ENCODE data around the gene ADGRG6. TPM values are rescaled to one million over a fixed set of nuclear protein-coding genes. Genes with fewer than 3 reads are reported as not detected.

Gene ADGRG6
- polyA plus RNA-seq, 1 experiment, result 25.4 TPM

GRCh38 chr6:142429195-142429594 is 127.4 kb downstream of the ADGRG6 start:
- H3K4me3 ChIP-seq (ENCODE audit: low read depth, low read length), result no peak overlapping the region
- H3K36me3 ChIP-seq (ENCODE audit: control insufficient read depth, insufficient read depth, low read length), result peaks cover 2% of the 10 kb centered on the region; the same call in 1 of the 2 replicates
- no peak for DNase-seq (ENCODE audit: low read depth)
- CTCF ChIA-PET, result no interaction called here
- H3K27me3 ChIP-seq (ENCODE audit: control insufficient read depth, insufficient read depth, low read length), result no peaks in the 10 kb centered on the region
- no peak for TF ChIP-seq CTCF (IDR thresholded peaks at IDR 0.05; ENCODE audit: insufficient read depth, low read depth, low read length)
- POLR2A ChIA-PET, result no interaction called here

- no peak for TF ChIP-seq CTCF (IDR thresholded peaks at IDR 0.05; ENCODE audit: insufficient read depth, low read depth, low read length)
- POLR2A ChIA-PET, result no interaction called here
- no peaks in the 10 kb centered on the region for H3K27me3 ChIP-seq (ENCODE audit: control insufficient read depth, insufficient read depth, low read length)
These were observed 131.6 kb downstream of the ADGRG6 start for GRCh38 chr6:142433419-142433818.

GRCh38 chr6:142438898-142439297 is 137.1 kb downstream of the ADGRG6 start:
- no peaks in the 10 kb centered on the region for H3K36me3 ChIP-seq (ENCODE audit: control insufficient read depth, insufficient read depth, low read length)
- ChIA-PET POLR2A (no interaction called here), CTCF (no interaction called here)
- no peaks in the 10 kb centered on the region for H3K27me3 ChIP-seq (ENCODE audit: control insufficient read depth, insufficient read depth, low read length)
- DNase-seq (ENCODE audit: low read depth), result no peak
- TF ChIP-seq CTCF (IDR thresholded peaks at IDR 0.05; ENCODE audit: insufficient read depth, low read depth, low read length), result no peak
- H3K4me3 ChIP-seq (ENCODE audit: low read depth, low read length), result no peak overlapping the region

More at GRCh38 chr6:142433419-142433818, 131.6 kb downstream of the ADGRG6 start:
- CTCF ChIA-PET, result no interaction called here
- Histone ChIP-seq H3K36me3 (ENCODE audit: control insufficient read depth, insufficient read depth, low read length) (no peaks in the 10 kb centered on the region), H3K4me3 (ENCODE audit: low read depth, low read length) (no peak overlapping the region)
- no peak for DNase-seq (ENCODE audit: low read depth)

GRCh38 chr6:142440600-142441293 is 138.9 kb downstream of the ADGRG6 start:
- H3K4me3 ChIP-seq (ENCODE audit: low read depth, low read length), result no peak overlapping the region
- no peaks in the 10 kb centered on the region for H3K36me3 ChIP-seq (ENCODE audit: control insufficient read depth, insufficient read depth, low read length)
- no peak for TF ChIP-seq CTCF (IDR thresholded peaks at IDR 0.05; ENCODE audit: insufficient read depth, low read depth, low read length)
- no peak for DNase-seq (ENCODE audit: low read depth)
- no peaks in the 10 kb centered on the region for H3K27me3 ChIP-seq (ENCODE audit: control insufficient read depth, insufficient read depth, low read length)
- CTCF ChIA-PET, result interaction anchor here (1.0 kb wide), 1 partner anchor 34 kb away, joined by 3 read pairs; no protein-coding TSS in a partner anchor
- POLR2A ChIA-PET, result no interaction called here

- TF ChIP-seq CTCF (IDR thresholded peaks at IDR 0.05; ENCODE audit: insufficient read depth, low read depth, low read length), result no peak
These were observed 139.9 kb downstream of the ADGRG6 start for GRCh38 chr6:142441716-142442115.

More at GRCh38 chr6:142441716-142442115, 139.9 kb downstream of the ADGRG6 start:
- Histone ChIP-seq H3K27me3 (ENCODE audit: control insufficient read depth, insufficient read depth, low read length) (no peaks in the 10 kb centered on the region), H3K4me3 (ENCODE audit: low read depth, low read length) (no peak overlapping the region), H3K36me3 (ENCODE audit: control insufficient read depth, insufficient read depth, low read length) (no peaks in the 10 kb centered on the region)
- no peak for DNase-seq (ENCODE audit: low read depth)
- ChIA-PET POLR2A (no interaction called here), CTCF (no interaction called here)

Data from BJ (cell line).